ENCODE results near the gene BLACAT1. TPM values are rescaled to one million over a fixed set of nuclear protein-coding genes. Genes with fewer than 3 reads are reported as not detected.

The BLACAT1 gene
- total and polyA plus RNA-seq, 2 of the 13 experiments (the other 11 are each of a cell fraction or from before 2014, with no cell fraction given), result 1.2 to 2.8 TPM

DNA sequence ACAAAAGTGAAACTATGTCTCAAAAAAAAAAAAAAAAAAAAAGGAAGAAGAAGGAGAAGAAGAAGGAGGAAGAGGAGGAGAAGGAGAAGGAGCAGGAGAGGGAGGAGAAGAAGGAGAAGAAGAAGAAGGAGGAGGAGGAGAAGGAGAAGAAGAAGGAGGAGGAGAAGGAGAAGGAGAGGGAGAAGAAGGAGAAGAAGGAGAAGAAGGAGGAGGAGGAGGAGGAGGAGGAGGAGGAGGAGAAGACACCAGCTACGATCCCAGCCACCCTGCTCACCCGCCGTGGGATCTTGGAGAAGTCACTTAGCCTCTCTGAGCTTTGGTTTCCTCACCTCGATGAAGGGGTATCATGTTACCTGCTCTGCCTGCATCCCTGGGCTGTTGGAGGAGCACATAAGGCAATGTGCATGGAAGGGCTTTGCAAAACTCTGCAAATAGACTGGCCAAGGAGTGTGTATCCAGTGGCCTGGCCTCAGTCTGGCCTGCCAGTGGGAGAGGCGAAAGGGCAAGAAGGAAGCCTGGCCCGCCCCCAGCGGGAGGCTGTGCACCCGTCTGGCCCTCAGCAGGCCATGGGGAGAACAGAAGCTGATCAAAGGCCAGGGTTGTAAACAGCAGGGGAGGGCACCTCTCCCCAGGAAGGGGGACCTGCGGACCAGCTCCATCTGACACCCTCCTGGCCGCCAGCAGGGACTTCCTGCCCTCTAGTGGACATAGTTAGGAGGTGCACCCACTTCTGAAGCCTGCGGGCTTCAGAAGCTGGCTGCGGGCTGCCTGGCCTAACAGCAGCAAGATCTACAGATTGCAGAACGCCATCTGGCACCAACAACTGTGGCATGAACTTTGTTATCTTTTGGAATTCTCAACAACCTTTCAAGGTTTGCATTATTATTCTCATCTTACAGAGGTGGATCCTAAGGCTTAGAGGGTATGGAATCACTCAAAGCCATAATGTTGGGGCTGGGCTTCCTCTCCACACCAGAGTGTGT, 29.4 kb upstream of the BLACAT1 start (continued):
- TF ChIP-seq, protein P1, sequence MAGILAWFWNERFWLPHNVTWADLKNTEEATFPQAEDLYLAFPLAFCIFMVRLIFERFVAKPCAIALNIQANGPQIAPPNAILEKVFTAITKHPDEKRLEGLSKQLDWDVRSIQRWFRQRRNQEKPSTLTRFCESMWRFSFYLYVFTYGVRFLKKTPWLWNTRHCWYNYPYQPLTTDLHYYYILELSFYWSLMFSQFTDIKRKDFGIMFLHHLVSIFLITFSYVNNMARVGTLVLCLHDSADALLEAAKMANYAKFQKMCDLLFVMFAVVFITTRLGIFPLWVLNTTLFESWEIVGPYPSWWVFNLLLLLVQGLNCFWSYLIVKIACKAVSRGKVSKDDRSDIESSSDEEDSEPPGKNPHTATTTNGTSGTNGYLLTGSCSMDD (CRISPR knock-in tag; IDR thresholded peaks at IDR 0.05), result no peak
- TF ChIP-seq FLYWCH1 (CRISPR knock-in tag; IDR thresholded peaks at IDR 0.05) (no peak), HMG20B (CRISPR knock-in tag; conservative IDR thresholded peaks at IDR 0.05) (no peak), ZNF572 (CRISPR knock-in tag; IDR thresholded peaks at IDR 0.05) (no peak), ZNF7 (CRISPR knock-in tag; IDR thresholded peaks at IDR 0.05) (no peak), SNAPC2 (CRISPR knock-in tag; IDR thresholded peaks at IDR 0.05) (no peak), ZNF549 (CRISPR knock-in tag; IDR thresholded peaks at IDR 0.05) (no peak), NFE2L1 (CRISPR knock-in tag; IDR thresholded peaks at IDR 0.05; ENCODE audit: borderline replicate concordance) (no peak), ZBTB25 (CRISPR knock-in tag; IDR thresholded peaks at IDR 0.05) (no peak), MTA3 (CRISPR knock-in tag; IDR thresholded peaks at IDR 0.05) (no peak), ZSCAN12 (CRISPR knock-in tag; IDR thresholded peaks at IDR 0.05) (no peak), ZMYM2 (CRISPR knock-in tag; IDR thresholded peaks at IDR 0.05) (0 out of 2 replicates have a peak, but pooled peaks have one; percentile 42), ISX (CRISPR knock-in tag; conservative IDR thresholded peaks at IDR 0.05) (no peak)
- TF ChIP-seq, protein P2, sequence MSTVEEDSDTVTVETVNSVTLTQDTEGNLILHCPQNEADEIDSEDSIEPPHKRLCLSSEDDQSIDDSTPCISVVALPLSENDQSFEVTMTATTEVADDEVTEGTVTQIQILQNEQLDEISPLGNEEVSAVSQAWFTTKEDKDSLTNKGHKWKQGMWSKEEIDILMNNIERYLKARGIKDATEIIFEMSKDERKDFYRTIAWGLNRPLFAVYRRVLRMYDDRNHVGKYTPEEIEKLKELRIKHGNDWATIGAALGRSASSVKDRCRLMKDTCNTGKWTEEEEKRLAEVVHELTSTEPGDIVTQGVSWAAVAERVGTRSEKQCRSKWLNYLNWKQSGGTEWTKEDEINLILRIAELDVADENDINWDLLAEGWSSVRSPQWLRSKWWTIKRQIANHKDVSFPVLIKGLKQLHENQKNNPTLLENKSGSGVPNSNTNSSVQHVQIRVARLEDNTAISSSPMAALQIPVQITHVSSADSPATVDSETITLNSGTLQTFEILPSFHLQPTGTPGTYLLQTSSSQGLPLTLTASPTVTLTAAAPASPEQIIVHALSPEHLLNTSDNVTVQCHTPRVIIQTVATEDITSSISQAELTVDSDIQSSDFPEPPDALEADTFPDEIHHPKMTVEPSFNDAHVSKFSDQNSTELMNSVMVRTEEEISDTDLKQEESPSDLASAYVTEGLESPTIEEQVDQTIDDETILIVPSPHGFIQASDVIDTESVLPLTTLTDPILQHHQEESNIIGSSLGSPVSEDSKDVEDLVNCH (CRISPR knock-in tag; IDR thresholded peaks at IDR 0.05), result no peak
- TF ChIP-seq, protein P3, sequence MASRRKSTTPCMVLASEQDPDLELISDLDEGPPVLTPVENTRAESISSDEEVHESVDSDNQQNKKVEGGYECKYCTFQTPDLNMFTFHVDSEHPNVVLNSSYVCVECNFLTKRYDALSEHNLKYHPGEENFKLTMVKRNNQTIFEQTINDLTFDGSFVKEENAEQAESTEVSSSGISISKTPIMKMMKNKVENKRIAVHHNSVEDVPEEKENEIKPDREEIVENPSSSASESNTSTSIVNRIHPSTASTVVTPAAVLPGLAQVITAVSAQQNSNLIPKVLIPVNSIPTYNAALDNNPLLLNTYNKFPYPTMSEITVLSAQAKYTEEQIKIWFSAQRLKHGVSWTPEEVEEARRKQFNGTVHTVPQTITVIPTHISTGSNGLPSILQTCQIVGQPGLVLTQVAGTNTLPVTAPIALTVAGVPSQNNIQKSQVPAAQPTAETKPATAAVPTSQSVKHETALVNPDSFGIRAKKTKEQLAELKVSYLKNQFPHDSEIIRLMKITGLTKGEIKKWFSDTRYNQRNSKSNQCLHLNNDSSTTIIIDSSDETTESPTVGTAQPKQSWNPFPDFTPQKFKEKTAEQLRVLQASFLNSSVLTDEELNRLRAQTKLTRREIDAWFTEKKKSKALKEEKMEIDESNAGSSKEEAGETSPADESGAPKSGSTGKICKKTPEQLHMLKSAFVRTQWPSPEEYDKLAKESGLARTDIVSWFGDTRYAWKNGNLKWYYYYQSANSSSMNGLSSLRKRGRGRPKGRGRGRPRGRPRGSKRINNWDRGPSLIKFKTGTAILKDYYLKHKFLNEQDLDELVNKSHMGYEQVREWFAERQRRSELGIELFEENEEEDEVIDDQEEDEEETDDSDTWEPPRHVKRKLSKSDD (CRISPR knock-in tag; IDR thresholded peaks at IDR 0.05; ENCODE audit: low read depth), result no peak
- TF ChIP-seq, protein P4, sequence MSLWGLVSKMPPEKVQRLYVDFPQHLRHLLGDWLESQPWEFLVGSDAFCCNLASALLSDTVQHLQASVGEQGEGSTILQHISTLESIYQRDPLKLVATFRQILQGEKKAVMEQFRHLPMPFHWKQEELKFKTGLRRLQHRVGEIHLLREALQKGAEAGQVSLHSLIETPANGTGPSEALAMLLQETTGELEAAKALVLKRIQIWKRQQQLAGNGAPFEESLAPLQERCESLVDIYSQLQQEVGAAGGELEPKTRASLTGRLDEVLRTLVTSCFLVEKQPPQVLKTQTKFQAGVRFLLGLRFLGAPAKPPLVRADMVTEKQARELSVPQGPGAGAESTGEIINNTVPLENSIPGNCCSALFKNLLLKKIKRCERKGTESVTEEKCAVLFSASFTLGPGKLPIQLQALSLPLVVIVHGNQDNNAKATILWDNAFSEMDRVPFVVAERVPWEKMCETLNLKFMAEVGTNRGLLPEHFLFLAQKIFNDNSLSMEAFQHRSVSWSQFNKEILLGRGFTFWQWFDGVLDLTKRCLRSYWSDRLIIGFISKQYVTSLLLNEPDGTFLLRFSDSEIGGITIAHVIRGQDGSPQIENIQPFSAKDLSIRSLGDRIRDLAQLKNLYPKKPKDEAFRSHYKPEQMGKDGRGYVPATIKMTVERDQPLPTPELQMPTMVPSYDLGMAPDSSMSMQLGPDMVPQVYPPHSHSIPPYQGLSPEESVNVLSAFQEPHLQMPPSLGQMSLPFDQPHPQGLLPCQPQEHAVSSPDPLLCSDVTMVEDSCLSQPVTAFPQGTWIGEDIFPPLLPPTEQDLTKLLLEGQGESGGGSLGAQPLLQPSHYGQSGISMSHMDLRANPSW (CRISPR knock-in tag; IDR thresholded peaks at IDR 0.05; ENCODE audit: borderline replicate concordance), result no peak

Data from HepG2 (cell line).